ENCODE data around the gene LRRC4B. TPM values are rescaled to one million over a fixed set of nuclear protein-coding genes. Genes with fewer than 3 reads are reported as not detected.

The LRRC4B gene
- total and polyA plus RNA-seq, 2 of the 13 experiments (the other 11 are each of a cell fraction or from before 2014, with no cell fraction given), result not detected

DNA sequence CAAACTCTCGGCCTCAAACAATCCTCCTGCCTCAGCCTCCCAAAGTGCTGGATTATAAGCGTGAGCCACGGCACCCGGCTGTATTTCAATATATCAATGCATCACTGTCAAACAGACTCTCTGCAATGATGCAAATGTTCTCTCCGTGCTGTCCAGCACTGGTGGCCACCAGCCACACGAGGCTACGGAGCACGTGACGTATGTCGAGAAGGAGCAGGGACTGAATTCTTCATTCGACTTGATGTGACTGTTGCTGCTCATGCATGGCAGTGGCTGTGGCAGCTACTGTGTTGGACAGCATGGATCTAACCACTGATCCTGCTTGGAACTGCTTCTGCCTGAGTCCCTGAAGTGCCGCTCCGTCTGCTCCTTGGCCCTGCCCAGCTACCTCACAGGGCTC is 9.8 kb downstream of the LRRC4B start (continued):
- TF ChIP-seq, protein P1, sequence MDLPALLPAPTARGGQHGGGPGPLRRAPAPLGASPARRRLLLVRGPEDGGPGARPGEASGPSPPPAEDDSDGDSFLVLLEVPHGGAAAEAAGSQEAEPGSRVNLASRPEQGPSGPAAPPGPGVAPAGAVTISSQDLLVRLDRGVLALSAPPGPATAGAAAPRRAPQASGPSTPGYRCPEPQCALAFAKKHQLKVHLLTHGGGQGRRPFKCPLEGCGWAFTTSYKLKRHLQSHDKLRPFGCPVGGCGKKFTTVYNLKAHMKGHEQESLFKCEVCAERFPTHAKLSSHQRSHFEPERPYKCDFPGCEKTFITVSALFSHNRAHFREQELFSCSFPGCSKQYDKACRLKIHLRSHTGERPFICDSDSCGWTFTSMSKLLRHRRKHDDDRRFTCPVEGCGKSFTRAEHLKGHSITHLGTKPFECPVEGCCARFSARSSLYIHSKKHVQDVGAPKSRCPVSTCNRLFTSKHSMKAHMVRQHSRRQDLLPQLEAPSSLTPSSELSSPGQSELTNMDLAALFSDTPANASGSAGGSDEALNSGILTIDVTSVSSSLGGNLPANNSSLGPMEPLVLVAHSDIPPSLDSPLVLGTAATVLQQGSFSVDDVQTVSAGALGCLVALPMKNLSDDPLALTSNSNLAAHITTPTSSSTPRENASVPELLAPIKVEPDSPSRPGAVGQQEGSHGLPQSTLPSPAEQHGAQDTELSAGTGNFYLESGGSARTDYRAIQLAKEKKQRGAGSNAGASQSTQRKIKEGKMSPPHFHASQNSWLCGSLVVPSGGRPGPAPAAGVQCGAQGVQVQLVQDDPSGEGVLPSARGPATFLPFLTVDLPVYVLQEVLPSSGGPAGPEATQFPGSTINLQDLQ (CRISPR knock-in tag; IDR thresholded peaks at IDR 0.05), result no peak
- TF ChIP-seq KLF9 (CRISPR knock-in tag; IDR thresholded peaks at IDR 0.05; ENCODE audit: low read depth) (no peak), ZNF121 (CRISPR knock-in tag; IDR thresholded peaks at IDR 0.05) (no peak)

DNA sequence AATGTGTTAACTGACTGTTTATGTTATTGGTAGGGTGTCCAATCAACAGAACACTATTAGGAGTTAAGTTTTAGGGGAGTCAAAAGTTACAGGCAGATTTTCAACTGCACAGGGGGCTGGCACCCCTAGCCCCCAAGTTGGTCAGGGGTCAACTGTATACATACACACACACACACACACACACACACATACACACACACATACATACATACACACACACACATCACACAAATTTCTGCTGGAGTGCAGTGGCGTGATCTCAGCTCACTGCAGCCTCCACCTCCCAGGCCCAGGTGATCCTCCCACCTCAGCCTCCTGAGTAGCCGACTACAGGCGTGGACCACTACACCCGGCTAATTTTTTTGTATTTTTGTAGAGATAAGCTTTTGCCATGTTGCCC is 10.2 kb downstream of the LRRC4B start:
- H4K20me1 ChIP-seq (ENCODE audit: insufficient read depth, low read length), result no peaks in the 10 kb centered on the region
- H3K27ac ChIP-seq (ENCODE audit: extremely low read length, insufficient read depth, low read length), result no peak overlapping the region
- intact Hi-C loops (cut with micrococcal nuclease; ENCODE audit: unreplicated experiment) (no loop called here), in situ Hi-C loops (cut with HindIII; ENCODE audit: extremely low pct_ligation_motif_present, low pct_unique_long_range_greater_than_20kb) (no loop called here)
- no peak overlapping the region for H3K9ac ChIP-seq (ENCODE audit: insufficient read depth, low read depth, low read length)
- no peak for TF ChIP-seq ATF7 (IDR thresholded peaks at IDR 0.05)
- no peak for TF ChIP-seq ATF7 (CRISPR knock-in tag; IDR thresholded peaks at IDR 0.05)
- BruUV-seq (replicated peaks), result no TSS peak
- no peak overlapping the region for H3K4me2 ChIP-seq (ENCODE audit: low read depth, low read length)
- peaks cover 3 to 18% of the 10 kb centered on the region in 2 experiments; a peak in 4 of 5 replicates for H3K27me3 ChIP-seq (ENCODE audit: control insufficient read depth in 1 of 2, insufficient read depth in 2 of 2, low read length in 2 of 2)
- peaks cover 13% of the 10 kb centered on the region for H3K4me1 ChIP-seq (ENCODE audit: insufficient read depth, low read length)
- ATAC-seq (no peak), FAIRE-seq (no peak), DNase-seq (ENCODE audit: low spot score) (no peak)
- POLR2A ChIA-PET, result no interaction called here
- no peak overlapping the region for H3K4me3 ChIP-seq (replicated peaks in 1 of 3; ENCODE audit: insufficient read depth in 1 of 3, low read depth in 2 of 3, low read length in 3 of 3)
- H2AFZ ChIP-seq (ENCODE audit: low read length), result no peak overlapping the region
- WGBS (ENCODE audit: low lambda C conversion rate), result 48% methylated on average over 4 of the region's 4 CpGs
- no peaks in the 10 kb centered on the region for H3K79me2 ChIP-seq (ENCODE audit: insufficient read depth, low read length)
- H3K9me3 ChIP-seq (ENCODE audit: low read length), result no peaks in the 10 kb centered on the region
- H3K36me3 ChIP-seq (replicated peaks in 1 of 2; ENCODE audit: control insufficient read depth in 1 of 2, insufficient read depth in 2 of 2, low read length in 2 of 2), result no peaks in the 10 kb centered on the region
- CTCF ChIA-PET (ENCODE audit: low intra/inter-chr PET ratio, low total read pairs), result no interaction called here

Data from HepG2 (cell line).